H9 (cell line): Measurements from ENCODE around the gene ERF. TPM values are rescaled to one million over a fixed set of nuclear protein-coding genes. Genes with fewer than 3 reads are reported as not detected.

ENCODE experiments used
- DNase-seq: peaks from one replicate; pipeline ENCODE4 v3.0.0-alpha.2; 2017
- H2AFZ ChIP-seq: one replicate; pipeline ENCODE4 v1.6.1; 2013; ENCODE audit warnings: mild to moderate bottlenecking, low read length, control low read depth, moderate library complexity
- H2AK5ac ChIP-seq: 2 replicates; pipeline ENCODE4 v1.6.1; 2013; ENCODE audit warnings: low read length, control low read depth, mixed read lengths; ENCODE audit not compliant: insufficient read length
- H2BK120ac ChIP-seq: one replicate; pipeline ENCODE4 v1.6.1; 2013; ENCODE audit warnings: low read depth, mild to moderate bottlenecking, low read length, control low read depth, inconsistent platforms; ENCODE audit not compliant: poor library complexity, severe bottlenecking
- H2BK12ac ChIP-seq: 2 replicates; pipeline ENCODE4 v1.6.1; 2013; ENCODE audit warnings: low read length, control low read depth, mixed read lengths, low read depth; ENCODE audit not compliant: insufficient read length
- H2BK15ac ChIP-seq: 2 replicates; pipeline ENCODE4 v1.6.1; 2013; ENCODE audit warnings: low read depth, low read length, control low read depth
- H2BK20ac ChIP-seq: one replicate; pipeline ENCODE4 v1.6.1; 2013; ENCODE audit warnings: low read depth, mild to moderate bottlenecking, low read length, control low read depth, inconsistent platforms; ENCODE audit not compliant: poor library complexity, severe bottlenecking
- H2BK5ac ChIP-seq: 2 replicates; pipeline ENCODE4 v1.6.1; 2013; ENCODE audit warnings: low read length, control low read depth, mixed read lengths; ENCODE audit not compliant: insufficient read length
- H3K14ac ChIP-seq: 2 replicates; pipeline ENCODE4 v1.6.1; 2013; ENCODE audit warnings: low read length, control low read depth; ENCODE audit not compliant: insufficient read depth
- H3K18ac ChIP-seq: 2 replicates; pipeline ENCODE4 v1.6.1; 2013; ENCODE audit warnings: low read depth, mild to moderate bottlenecking, mixed read lengths, low read length, control low read depth; ENCODE audit not compliant: insufficient read length
- H3K23ac ChIP-seq: 2 replicates; pipeline ENCODE4 v1.6.1; 2013; ENCODE audit warnings: low read length, control low read depth, mixed read lengths, low read depth; ENCODE audit not compliant: insufficient read length
- H3K23me2 ChIP-seq: 2 replicates; pipeline ENCODE4 v1.6.1; 2013; ENCODE audit warnings: low read depth, mild to moderate bottlenecking, mixed read lengths, low read length, control low read depth; ENCODE audit not compliant: insufficient read length, poor library complexity, severe bottlenecking
- H3K27ac ChIP-seq: 2 replicates; pipeline ENCODE4 v1.5.1; 2013; ENCODE audit warnings: low read length, control low read depth, mixed read lengths, low read depth; ENCODE audit not compliant: insufficient read length
- H3K27me3 ChIP-seq: 2 replicates; pipeline ENCODE4 v1.6.1; 2013; ENCODE audit warnings: low read length, control low read depth, inconsistent platforms; ENCODE audit not compliant: insufficient read depth
- H3K4ac ChIP-seq: 2 replicates; pipeline ENCODE4 v1.6.1; 2013; ENCODE audit warnings: low read depth, mild to moderate bottlenecking, control low read depth, inconsistent platforms, low read length, moderate library complexity
- H3K4me1 ChIP-seq: 2 replicates; pipeline ENCODE4 v1.6.1; 2013; ENCODE audit warnings: low read length, control low read depth, inconsistent platforms; ENCODE audit not compliant: insufficient read depth
- H3K4me2 ChIP-seq: 2 replicates; pipeline ENCODE4 v1.6.1; 2013; ENCODE audit warnings: low read length, control low read depth, mixed read lengths; ENCODE audit not compliant: insufficient read length, insufficient read depth
- H3K56ac ChIP-seq: 2 replicates; pipeline ENCODE4 v1.6.1; 2013; ENCODE audit warnings: low read depth, mild to moderate bottlenecking, mixed read lengths, low read length, control low read depth; ENCODE audit not compliant: insufficient read length
- H3K79me1 ChIP-seq: 2 replicates; pipeline ENCODE4 v1.6.1; 2013; ENCODE audit warnings: low read depth, mild to moderate bottlenecking, moderate library complexity, low read length, control low read depth, inconsistent platforms; ENCODE audit not compliant: insufficient read depth, poor library complexity, severe bottlenecking
- H3K79me2 ChIP-seq: 2 replicates; pipeline ENCODE4 v1.6.1; 2013; ENCODE audit warnings: low read length, control low read depth, inconsistent platforms; ENCODE audit not compliant: insufficient read depth
- H3K9ac ChIP-seq: 2 replicates; pipeline ENCODE4 v1.6.1; 2013; ENCODE audit warnings: low read length, control low read depth, mixed read lengths; ENCODE audit not compliant: insufficient read length; ENCODE audit errors: extremely low read depth
- H3K9me3 ChIP-seq: one replicate; pipeline ENCODE4 v1.6.1; 2013; ENCODE audit warnings: low read depth, low read length, inconsistent platforms; ENCODE audit not compliant: control insufficient read depth
- H3T11ph ChIP-seq: one replicate; pipeline ENCODE4 v1.6.1; 2013; ENCODE audit warnings: mild to moderate bottlenecking, low read length, control low read depth, inconsistent platforms
- H4K20me1 ChIP-seq: one replicate; pipeline ENCODE4 v1.6.1; 2013; ENCODE audit not compliant: control insufficient read depth, insufficient read length, insufficient read depth
- H4K5ac ChIP-seq: 2 replicates; pipeline ENCODE4 v1.6.1; 2013; ENCODE audit warnings: low read depth, mild to moderate bottlenecking, mixed read lengths, low read length, control low read depth; ENCODE audit not compliant: insufficient read length
- H4K8ac ChIP-seq: replicated peaks from 2 replicates; pipeline ENCODE4 v1.6.1; 2013; ENCODE audit warnings: low read length, control low read depth, mixed read lengths, low read depth; ENCODE audit not compliant: insufficient read length
- H4K91ac ChIP-seq: 2 replicates; pipeline ENCODE4 v1.6.1; 2013; ENCODE audit warnings: low read depth, mild to moderate bottlenecking, moderate library complexity, mixed read lengths, low read length, control low read depth; ENCODE audit not compliant: insufficient read length
- H3K27ac Mint-ChIP-seq, 3 experiments: 2 replicates in 2 of 3; 3 replicates in 1 of 3; pipeline ENCODE4 v1.8.0; 2020 to 2021; ENCODE audit warnings: mixed read lengths in 3 of 3, mild to moderate bottlenecking in 1 of 3, moderate library complexity in 1 of 3
- H3K27me3 Mint-ChIP-seq: 2 replicates; pipeline ENCODE4 v1.8.0; 2021; ENCODE audit warnings: low read depth, mild to moderate bottlenecking, moderate library complexity, mixed read lengths
- H3K36me3 Mint-ChIP-seq, 3 experiments: 2 replicates in 2 of 3; 3 replicates in 1 of 3; pipeline ENCODE4 v1.8.0; 2020 to 2021; ENCODE audit warnings: low read depth in 3 of 3, mixed read lengths in 3 of 3; ENCODE audit not compliant: insufficient read depth in 1 of 3
- H3K4me1 Mint-ChIP-seq, 2 experiments: 2 replicates each; pipeline ENCODE4 v1.8.0; 2020; ENCODE audit warnings: mixed read lengths in 2 of 2
- H3K4me3 Mint-ChIP-seq, 2 experiments: 2 replicates in 1 of 2; 3 replicates in 1 of 2; pipeline ENCODE4 v1.8.0; 2020 to 2021; ENCODE audit warnings: mild to moderate bottlenecking in 2 of 2, mixed read lengths in 2 of 2, moderate library complexity in 1 of 2
- H3K9me3 Mint-ChIP-seq, 2 experiments: 2 replicates in 1 of 2; 3 replicates in 1 of 2; pipeline ENCODE4 v1.8.0; 2020; ENCODE audit warnings: mild to moderate bottlenecking in 2 of 2, mixed read lengths in 2 of 2, moderate library complexity in 1 of 2
- CTCF ChIP-seq: fragments of 200-600 bp; sonication (generic); conservative IDR thresholded peaks from 3 replicates; pipeline ENCODE4 v1.8.0; 2021; ENCODE audit warnings: antibody characterized with exemption, mild to moderate bottlenecking
- WGBS: extraction: QIAGEN DNeasy Blood & Tissue Kit; methylation state at CpG from one replicate; pipeline ENCODE4 v1.1.7; 2013; ENCODE audit warnings: missing lambda C conversion rate, low lambda C conversion rate, mixed read lengths; ENCODE audit not compliant: insufficient read length; ENCODE audit errors: extremely low coverage; 5-methylcytosine and 5-hydroxymethylcytosine counted together
- total RNA-seq: library from RNA; stranded (reverse); gene quantifications from 2 replicates; pipeline ENCODE4 v1.2.1, GENCODE V29; 2021

Gene ERF
- total RNA-seq, 1 experiment from 2014 or later = 126 TPM

- Histone ChIP-seq H3K27me3 (no peaks in the 10 kb centered on the region), H3K27ac (no peak overlapping the region), H3K4me1 (peaks cover 8% of the 10 kb centered on the region; the same call in 1 of the 2 replicates), H4K5ac (no peak overlapping the region), H3K9ac (no peak overlapping the region), H3K23me2 (peaks cover 19% of the 10 kb centered on the region), H2BK20ac (no peak overlapping the region), H3K4ac (no peak overlapping the region), H3K14ac (no peak overlapping the region), H3K4me2 (peak overlapping the region; percentile 7), H2BK5ac (no peak overlapping the region), H3K56ac (no peak overlapping the region), H2BK15ac (no peak overlapping the region), H3K79me1 (peaks cover 11% of the 10 kb centered on the region), H4K20me1 (peaks cover 3% of the 10 kb centered on the region), H3K9me3 (no peaks in the 10 kb centered on the region), H3K18ac (no peak overlapping the region), H2BK12ac (no peak overlapping the region), H4K8ac (no peak overlapping the region), H2AK5ac (no peak overlapping the region), H3K23ac (no peak overlapping the region), H3K79me2 (peaks cover 3% of the 10 kb centered on the region; the same call in 1 of the 2 replicates), H2BK120ac (no peak overlapping the region), H2AFZ (no peak overlapping the region), H4K91ac (no peak overlapping the region), H3T11ph (no peak overlapping the region)
- WGBS = no CpG with 5 or more reads among the region's 25 CpGs
- H3K27me3 Mint-ChIP-seq = no peaks in the 10 kb centered on the region; the same call in 1 of the 2 replicates
- H3K4me3 Mint-ChIP-seq = peak overlapping the region; percentile 62 to 85
- peak overlapping the region in 2 of 3 experiments; percentile 71 to 91; a peak in 3 of 7 replicates for H3K27ac Mint-ChIP-seq
- H3K9me3 Mint-ChIP-seq = no peaks in the 10 kb centered on the region; a peak in 2 of 5 replicates
- DNase-seq = peak; percentile 52
- H3K4me1 Mint-ChIP-seq = peaks cover 40 to 49% of the 10 kb centered on the region in 2 experiments
- TF ChIP-seq CTCF = no peak
- H3K36me3 Mint-ChIP-seq = peaks cover 4 to 6% (median 5%) of the 10 kb centered on the region in 3 experiments; a peak in 6 of 7 replicates
These were observed 26.4 kb upstream of the ERF start for GRCh38 chr19:42281146-42281826.
